Measurements from ENCODE around the gene SLC44A3.
"Not testable (repeated sequence)": the region's sequence is repeated elsewhere in the genome, so short reads cannot be mapped to it uniquely, and the experiment has no call there.

SLC44A3 gene

DNA sequence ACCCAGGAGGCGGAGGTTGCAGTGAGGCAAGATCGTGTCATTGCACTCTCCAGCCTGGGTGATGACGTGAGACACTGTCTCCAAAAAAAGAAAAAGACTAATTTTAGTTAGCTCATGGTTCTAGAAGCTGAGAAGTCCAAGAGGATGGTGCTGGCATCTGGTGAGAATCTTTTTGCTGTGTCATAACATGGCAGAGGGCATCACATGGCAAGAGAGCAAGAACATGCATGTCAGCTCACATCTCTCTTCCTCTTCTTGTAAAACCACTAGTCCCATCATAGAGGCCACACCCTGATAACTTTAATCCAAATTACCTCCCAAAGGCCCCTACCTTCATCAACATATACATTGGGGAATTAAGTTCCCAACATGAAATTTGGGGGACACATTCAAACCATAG, 120.6 kb downstream of the SLC44A3 start:
- DNase-seq = no peak

DNA sequence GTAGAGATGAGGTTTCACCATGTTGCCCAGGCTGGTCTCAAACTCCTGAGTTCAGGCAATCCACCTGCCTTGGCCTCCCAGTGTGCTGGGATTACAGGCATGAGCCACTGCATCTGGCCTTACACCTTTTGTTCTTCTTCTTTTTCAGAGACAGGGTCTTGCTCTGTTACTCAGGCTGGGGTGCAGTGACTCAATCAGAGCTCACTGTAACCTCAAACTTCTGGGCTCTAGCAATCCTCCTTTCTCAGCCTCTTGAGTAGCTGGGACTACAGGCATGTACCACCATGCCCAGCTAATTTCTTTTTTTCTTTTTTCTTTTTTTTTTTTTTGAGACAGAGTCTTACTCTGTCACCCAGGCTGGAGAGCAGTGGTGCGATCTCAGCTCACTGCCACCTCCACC, 121.3 kb downstream of the SLC44A3 start:
- DNase-seq = not testable (repeated sequence)

DNA sequence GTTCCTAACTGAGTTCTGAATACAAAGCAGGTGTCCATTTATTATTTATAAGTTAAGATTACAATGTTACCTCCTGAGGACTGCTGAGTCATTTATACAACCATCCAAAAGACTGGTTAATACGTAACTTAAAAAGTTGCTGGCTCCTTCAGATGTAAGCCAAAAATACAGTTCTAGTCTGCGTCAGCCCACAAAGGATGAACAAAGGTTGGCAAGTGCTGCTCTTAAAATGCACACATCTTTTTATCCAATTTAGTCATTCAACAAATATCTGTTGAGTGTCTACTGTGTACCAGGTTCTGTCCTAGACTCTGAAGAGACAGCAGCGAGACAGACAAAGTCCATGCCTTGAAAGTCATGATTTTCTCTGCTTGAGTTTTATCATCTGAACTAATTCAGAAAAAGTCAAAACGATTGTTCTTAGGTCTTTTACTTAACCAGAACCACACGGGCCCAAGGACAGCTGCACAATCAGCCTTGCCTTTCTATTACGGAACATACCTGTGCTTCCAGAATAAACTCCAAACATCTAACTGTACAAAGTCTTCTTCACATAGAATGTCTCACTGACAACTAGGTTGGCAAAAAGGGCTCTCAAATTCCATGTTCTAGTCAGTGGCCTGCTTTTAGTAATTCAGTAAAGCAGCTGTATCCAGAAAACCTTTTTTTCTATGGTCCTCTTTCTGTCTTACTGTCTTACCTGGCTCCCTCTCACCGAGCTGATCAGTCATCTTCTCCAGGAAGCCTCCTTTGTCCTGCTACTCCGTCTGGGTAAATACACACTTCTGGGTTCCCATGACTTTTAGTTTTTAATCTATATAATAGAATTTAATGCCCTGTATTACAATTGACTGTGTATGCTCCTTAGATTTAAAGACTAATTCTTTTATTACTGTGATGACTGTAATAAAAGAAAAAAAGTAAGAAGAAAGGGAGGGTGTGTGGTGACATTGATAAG, 122.3 kb downstream of the SLC44A3 start:
- peak; percentile 27 for DNase-seq
